HG03159 (cell line): ENCODE measurements around the gene ASB10.
A peak's percentile ranks its signal among the peaks of the same experiment; 100 is the strongest.

Experiments
- ATAC-seq: cut with Tn5 transposase; IDR thresholded peaks from one replicate; pipeline ENCODE4 v1.9.1; 2021; ENCODE audit warnings: mild to moderate bottlenecking, moderate library complexity; ENCODE audit not compliant: unreplicated experiment

Gene ASB10

GRCh38 chr7:151188252-151188542 lies 1.1 kb upstream of the ASB10 start:
- no peak for ATAC-seq

GRCh38 chr7:151187409-151188251 lies 580 bp upstream of the ASB10 start:
- ATAC-seq: no peak

- no peak for ATAC-seq
Observed at GRCh38 chr7:151185762-151186639, 1.0 kb downstream of the ASB10 start.

GRCh38 chr7:151181011-151181431 lies 6.0 kb downstream of the ASB10 start:
- no peak for ATAC-seq

- no peak for ATAC-seq
Observed at GRCh38 chr7:151179946-151180345, 7.1 kb downstream of the ASB10 start.

- ATAC-seq: no peak
Observed at GRCh38 chr7:151179287-151179860, 7.7 kb downstream of the ASB10 start.

- no peak for ATAC-seq
Observed at GRCh38 chr7:151178831-151179230, 8.2 kb downstream of the ASB10 start.

- no peak for ATAC-seq
Observed at GRCh38 chr7:151178236-151178635, 8.8 kb downstream of the ASB10 start.

- no peak for ATAC-seq
Observed at GRCh38 chr7:151177310-151177709, 9.7 kb downstream of the ASB10 start.

- ATAC-seq: no peak
Observed at GRCh38 chr7:151176401-151176800, 10.6 kb downstream of the ASB10 start.

GRCh38 chr7:151175793-151176311 lies 11.2 kb downstream of the ASB10 start:
- no peak for ATAC-seq

- no peak for ATAC-seq
Observed at GRCh38 chr7:151175047-151175792, 11.8 kb downstream of the ASB10 start.

GRCh38 chr7:151174246-151175046 lies 12.6 kb downstream of the ASB10 start:
- no peak for ATAC-seq

- ATAC-seq: no peak
Observed at GRCh38 chr7:151173386-151174245, 13.4 kb downstream of the ASB10 start.

- peak; percentile 73 for ATAC-seq
Observed at GRCh38 chr7:151172273-151173141, 14.5 kb downstream of the ASB10 start.

GRCh38 chr7:151168787-151169162 lies 18.3 kb downstream of the ASB10 start:
- ATAC-seq: no peak

GRCh38 chr7:151168003-151168786 lies 18.9 kb downstream of the ASB10 start:
- no peak for ATAC-seq
